Osteoblast (primary cell): ENCODE results near the gene OR2S2. TPM values are rescaled to one million over a fixed set of nuclear protein-coding genes. Genes with fewer than 3 reads are reported as not detected.

Experiments used
- DNase-seq: peaks from one replicate; pipeline ENCODE4 v3.0.0; 2011; ENCODE audit warnings: low spot score, mixed read lengths; ENCODE audit not compliant: insufficient read length; ENCODE audit errors: missing footprints
- H2AFZ ChIP-seq: 2 replicates; pipeline ENCODE4 v1.6.0; 2011; ENCODE audit warnings: mild to moderate bottlenecking, low read length
- H3K27ac ChIP-seq: 2 replicates; pipeline ENCODE4 v1.5.1; 2011; ENCODE audit warnings: mild to moderate bottlenecking, low read depth, low read length, moderate library complexity
- H3K27me3 ChIP-seq: 2 replicates; pipeline ENCODE4 v1.6.0; 2012; ENCODE audit warnings: mild to moderate bottlenecking, control low read depth, inconsistent platforms, low read length, moderate library complexity; ENCODE audit not compliant: insufficient read depth
- H3K36me3 ChIP-seq: 2 replicates; pipeline ENCODE4 v1.5.1; 2011; ENCODE audit warnings: mild to moderate bottlenecking, low read length, control low read depth, moderate library complexity; ENCODE audit not compliant: insufficient read depth
- H3K4me1 ChIP-seq: 2 replicates; pipeline ENCODE4 v1.5.1; 2011; ENCODE audit warnings: mild to moderate bottlenecking, low read length, control low read depth, moderate library complexity; ENCODE audit not compliant: insufficient read depth
- H3K4me2 ChIP-seq: 2 replicates; pipeline ENCODE4 v1.6.0; 2011; ENCODE audit warnings: mild to moderate bottlenecking, low read length; ENCODE audit not compliant: insufficient read depth
- H3K4me3 ChIP-seq: fragments of 200-600 bp; sonication (generic); 3 replicates; pipeline ENCODE4 v1.5.1; 2012; ENCODE audit warnings: mild to moderate bottlenecking, low read length, inconsistent platforms; ENCODE audit not compliant: insufficient read depth
- H3K79me2 ChIP-seq: 2 replicates; pipeline ENCODE4 v1.6.0; 2012; ENCODE audit warnings: mild to moderate bottlenecking, low read length, control low read depth, inconsistent platforms; ENCODE audit not compliant: insufficient read depth
- H3K9me3 ChIP-seq: 2 replicates; pipeline ENCODE4 v1.5.1; 2011; ENCODE audit warnings: low read depth, low read length, control low read depth
- H4K20me1 ChIP-seq: 2 replicates; pipeline ENCODE4 v1.6.0; 2012; ENCODE audit warnings: mild to moderate bottlenecking, low read length, control low read depth; ENCODE audit not compliant: insufficient read depth
- CTCF ChIP-seq: IDR thresholded peaks from 2 replicates; pipeline ENCODE4 v1.5.1; 2011; ENCODE audit warnings: mild to moderate bottlenecking, low read depth, low read length, moderate library complexity; ENCODE audit errors: extremely low read depth
- total RNA-seq: library from RNA; depleted of rRNA; stranded (reverse); fragments of >200 nt; gene quantifications from 2 replicates; pipeline ENCODE4 v1.2.3, GENCODE V29; 2012

The OR2S2 gene
- total RNA-seq, 1 donor: under 0.01 TPM

GRCh38 chr9:35981699-35982098 is 23.7 kb upstream of the OR2S2 start:
- peaks cover 35% of the 10 kb centered on the region for H3K27me3 ChIP-seq
- no peaks in the 10 kb centered on the region for H3K79me2 ChIP-seq
- H3K4me2 ChIP-seq: no peak overlapping the region
- H2AFZ ChIP-seq: no peak overlapping the region
- no peaks in the 10 kb centered on the region for H3K9me3 ChIP-seq
- no peak overlapping the region for H3K27ac ChIP-seq
- no peaks in the 10 kb centered on the region for H3K36me3 ChIP-seq
- TF ChIP-seq CTCF: no peak
- DNase-seq: no peak
- no peaks in the 10 kb centered on the region for H3K4me1 ChIP-seq
- no peaks in the 10 kb centered on the region for H4K20me1 ChIP-seq
- H3K4me3 ChIP-seq: no peak overlapping the region

DNA sequence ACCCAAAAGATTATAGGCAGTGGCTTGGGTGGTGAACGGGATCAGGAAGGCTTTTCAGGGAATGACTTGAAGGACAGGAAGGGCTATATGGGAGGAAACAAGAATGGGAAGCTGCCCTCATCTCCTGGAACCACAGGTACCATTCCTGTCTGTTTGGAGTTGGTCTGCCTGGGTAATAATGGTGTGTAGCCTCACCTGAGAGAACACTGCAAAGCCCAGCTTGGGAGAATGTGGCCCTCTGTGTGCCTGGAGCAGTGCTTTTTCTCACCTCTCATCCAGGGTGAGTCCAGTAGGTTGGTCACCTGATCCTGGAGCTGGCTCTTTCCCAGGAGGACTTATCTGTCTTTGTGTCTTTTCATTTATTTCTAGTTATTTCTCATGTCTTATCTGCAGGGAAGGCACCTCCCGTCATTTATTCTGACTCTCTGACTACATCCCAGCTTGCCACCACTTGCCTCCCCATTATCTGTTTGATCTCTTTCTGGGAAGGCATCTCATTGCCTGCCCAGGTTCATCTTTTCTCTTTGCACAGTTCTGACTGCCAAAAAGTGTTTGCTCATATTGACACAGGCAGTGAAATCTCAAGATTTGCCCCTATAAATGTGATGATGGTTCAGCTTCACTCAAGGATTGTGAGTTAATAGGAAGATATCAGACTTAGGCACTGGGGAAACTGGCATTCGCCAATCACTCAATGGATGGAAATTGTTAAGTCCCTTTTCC is 22.5 kb upstream of the OR2S2 start:
- no peaks in the 10 kb centered on the region for H3K4me1 ChIP-seq
- H3K9me3 ChIP-seq: no peaks in the 10 kb centered on the region
- no peak for DNase-seq
- no peak overlapping the region for H2AFZ ChIP-seq
- no peaks in the 10 kb centered on the region for H4K20me1 ChIP-seq
- peaks cover 35% of the 10 kb centered on the region for H3K27me3 ChIP-seq
- TF ChIP-seq CTCF: no peak
- H3K79me2 ChIP-seq: no peaks in the 10 kb centered on the region
- no peak overlapping the region for H3K27ac ChIP-seq
- H3K4me3 ChIP-seq: no peak overlapping the region
- H3K4me2 ChIP-seq: no peak overlapping the region
- no peaks in the 10 kb centered on the region for H3K36me3 ChIP-seq

GRCh38 chr9:35978792-35979191 is 20.8 kb upstream of the OR2S2 start:
- Histone ChIP-seq H3K4me1 (no peaks in the 10 kb centered on the region), H3K36me3 (no peaks in the 10 kb centered on the region), H3K4me2 (no peak overlapping the region), H4K20me1 (no peaks in the 10 kb centered on the region), H2AFZ (no peak overlapping the region), H3K79me2 (no peaks in the 10 kb centered on the region), H3K27me3 (peaks cover 34% of the 10 kb centered on the region), H3K27ac (no peak overlapping the region), H3K4me3 (no peak overlapping the region), H3K9me3 (no peaks in the 10 kb centered on the region)
- no peak for DNase-seq
- TF ChIP-seq CTCF: no peak

DNA sequence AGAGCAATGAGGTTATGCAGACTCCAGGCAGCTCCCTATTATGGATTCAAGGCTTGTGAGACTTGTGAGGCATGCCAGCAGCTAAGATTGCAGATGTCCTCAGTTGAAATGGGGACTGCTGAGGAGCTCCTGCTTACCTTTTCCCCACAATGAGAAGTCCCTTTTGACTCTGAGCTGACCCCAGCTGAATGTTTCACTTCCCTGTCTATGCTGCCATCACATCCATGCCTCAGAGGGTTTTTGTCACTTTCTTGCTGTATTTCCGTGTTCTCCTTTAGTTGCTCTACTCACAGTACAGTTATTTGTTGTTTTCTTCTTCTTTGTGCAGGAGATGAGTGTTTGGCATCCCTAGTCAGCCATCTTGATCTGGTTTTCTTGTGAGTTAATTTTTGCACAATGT is 18.8 kb upstream of the OR2S2 start:
- H3K36me3 ChIP-seq: no peaks in the 10 kb centered on the region
- H3K4me2 ChIP-seq: no peak overlapping the region
- H3K79me2 ChIP-seq: no peaks in the 10 kb centered on the region
- DNase-seq: no peak
- no peak for TF ChIP-seq CTCF
- no peaks in the 10 kb centered on the region for H3K4me1 ChIP-seq
- no peaks in the 10 kb centered on the region for H3K9me3 ChIP-seq
- H4K20me1 ChIP-seq: no peaks in the 10 kb centered on the region
- no peak overlapping the region for H3K4me3 ChIP-seq
- H2AFZ ChIP-seq: no peak overlapping the region
- no peak overlapping the region for H3K27ac ChIP-seq
- H3K27me3 ChIP-seq: peaks cover 27% of the 10 kb centered on the region
